Activated CD4-positive, alpha-beta T cell treated with anti-CD3 and anti-CD28 coated beads, Interleukin-2, amount 50 U/mL, for 16 hours (primary cell): ENCODE data around the gene RPTOR.
A peak's percentile ranks its signal among the peaks of the same experiment; 100 is the strongest.
"Not testable (repeated sequence)": the region's sequence is repeated elsewhere in the genome, so short reads cannot be mapped to it uniquely, and the experiment has no call there.

ENCODE experiments used
- DNase-seq: peaks from one replicate; pipeline ENCODE4 v3.0.0-alpha.2; 2020

Gene RPTOR

GRCh38 chr17:80544655-80545498 is at the start of gene RPTOR:
Gene RPTOR (plus strand): TSS chr17:80544838. CDS start chr17:80545630, 792 bp downstream.
- peak; percentile 94 for DNase-seq

- no peak for DNase-seq
These were observed 46.9 kb upstream of the RPTOR start for GRCh38 chr17:80497726-80498241.

- DNase-seq, result no peak
These were observed 46.3 kb upstream of the RPTOR start for GRCh38 chr17:80498242-80498919.

- no peak for DNase-seq
These were observed 45.7 kb upstream of the RPTOR start for GRCh38 chr17:80498920-80499410.

- DNase-seq, result no peak
These were observed 45.1 kb upstream of the RPTOR start for GRCh38 chr17:80499560-80499959.

- DNase-seq, result no peak
These were observed 44.5 kb upstream of the RPTOR start for GRCh38 chr17:80499961-80500665.

- DNase-seq, result no peak
These were observed 42.7 kb upstream of the RPTOR start for GRCh38 chr17:80501741-80502577.

- no peak for DNase-seq
These were observed 42.1 kb upstream of the RPTOR start for GRCh38 chr17:80502578-80502877.

GRCh38 chr17:80503031-80503430 is 41.6 kb upstream of the RPTOR start:
- no peak for DNase-seq

GRCh38 chr17:80503921-80504320 is 40.7 kb upstream of the RPTOR start:
- no peak for DNase-seq

- no peak for DNase-seq
These were observed 39.8 kb upstream of the RPTOR start for GRCh38 chr17:80504686-80505413.

GRCh38 chr17:80507177-80507576 is 37.5 kb upstream of the RPTOR start:
- DNase-seq, result not testable (repeated sequence)

- DNase-seq, result peak; percentile 13
These were observed 36.7 kb upstream of the RPTOR start for GRCh38 chr17:80507965-80508364.

- DNase-seq, result no peak
These were observed 35.3 kb upstream of the RPTOR start for GRCh38 chr17:80509311-80509710.

- DNase-seq, result no peak
These were observed 34.5 kb upstream of the RPTOR start for GRCh38 chr17:80510132-80510531.

GRCh38 chr17:80510772-80511171 is 33.9 kb upstream of the RPTOR start:
- DNase-seq, result no peak

GRCh38 chr17:80511222-80512180 is 33.1 kb upstream of the RPTOR start:
- DNase-seq, result no peak

GRCh38 chr17:80512233-80512632 is 32.4 kb upstream of the RPTOR start:
- DNase-seq, result no peak

- no peak for DNase-seq
These were observed 31.4 kb upstream of the RPTOR start for GRCh38 chr17:80513201-80513600.

- no peak for DNase-seq
These were observed 30.7 kb upstream of the RPTOR start for GRCh38 chr17:80513892-80514291.
